GM19025 (cell line): ENCODE results near the gene FRMD4A.

ENCODE experiments used
- ATAC-seq: cut with Tn5 transposase; IDR thresholded peaks from one replicate; pipeline ENCODE4 v1.9.1; 2021; ENCODE audit warnings: mild to moderate bottlenecking, low read depth, moderate library complexity; ENCODE audit not compliant: unreplicated experiment

The FRMD4A gene

GRCh38 chr10:13614530-13615332 is 716.0 kb downstream of the FRMD4A start:
- ATAC-seq: no peak

- no peak for ATAC-seq
Observed at GRCh38 chr10:13613519-13613918, 717.2 kb downstream of the FRMD4A start.

GRCh38 chr10:13612654-13613373 is 717.9 kb downstream of the FRMD4A start:
- ATAC-seq: no peak

- ATAC-seq: no peak
Observed at GRCh38 chr10:13608246-13608853, 722.4 kb downstream of the FRMD4A start.

- no peak for ATAC-seq
Observed at GRCh38 chr10:13604357-13605040, 726.2 kb downstream of the FRMD4A start.

- no peak for ATAC-seq
Observed at GRCh38 chr10:13597909-13598308, 732.8 kb downstream of the FRMD4A start.

- ATAC-seq: no peak
Observed at GRCh38 chr10:13594641-13595040, 736.1 kb downstream of the FRMD4A start.
